Tibial nerve (tissue), 4 donors: ENCODE results near the gene SPAG17.

Experiments
- CTCF ChIP-seq, 5 experiments: fragments of 200-600 bp in 3 of 5; fragments of 450-650 bp in 2 of 5; sonication (generic) in 3 of 5; IDR thresholded peaks; one replicate each; pipeline ENCODE4 v1.5.1; 2016 to 2019; ENCODE audit warnings: antibody characterized with exemption in 5 of 5, mild to moderate bottlenecking in 3 of 5, moderate library complexity in 2 of 5
- EP300 ChIP-seq, 2 donors: sonication (generic); formaldehyde crosslinking; IDR thresholded peaks; one replicate each; pipeline ENCODE4 v1.6.1; 2017; ENCODE audit warnings: antibody characterized with exemption in 2 of 2, mild to moderate bottlenecking in 1 of 2
- POLR2A ChIP-seq, 2 donors: fragments of 450-650 bp; IDR thresholded peaks; one replicate each; pipeline ENCODE4 v1.6.1; 2017; ENCODE audit warnings: antibody characterized with exemption in 2 of 2, mild to moderate bottlenecking in 2 of 2, moderate library complexity in 2 of 2

GRCh38 chr1:118210051-118210722, 25.2 kb upstream of the SPAG17 start:
- no peak for TF ChIP-seq EP300 (IDR thresholded peaks at IDR 0.05)
- TF ChIP-seq CTCF (IDR thresholded peaks at IDR 0.05) = no peak
- no peak for TF ChIP-seq POLR2A (IDR thresholded peaks at IDR 0.05)
